Activated naive CD4-positive, alpha-beta T cell treated with anti-CD3 and anti-CD28 coated beads for 36 hours (primary cell): Measurements from ENCODE around the gene R3HDM4. TPM values are rescaled to one million over a fixed set of nuclear protein-coding genes. Genes with fewer than 3 reads are reported as not detected.

Experiments
- CTCF ChIA-PET: fragments of 350-600 bp; sonication (Branson Sonifier 250); formaldehyde crosslinking; loops from one replicate; lab custom pipeline; 2021; ENCODE audit warnings: antibody characterized with exemption; lab: Charles Lee
- DNase-seq: peaks from one replicate; pipeline ENCODE4 v3.0.0-alpha.2; 2020
- H3K27ac Mint-ChIP-seq: one replicate; pipeline ENCODE4 v1.8.0; 2021; ENCODE audit warnings: mild to moderate bottlenecking, mixed read lengths
- H3K27me3 Mint-ChIP-seq: one replicate; pipeline ENCODE4 v1.8.0; 2021; ENCODE audit warnings: low read depth, mixed read lengths
- H3K36me3 Mint-ChIP-seq: one replicate; pipeline ENCODE4 v1.8.0; 2021; ENCODE audit warnings: low read depth, mixed read lengths
- H3K4me1 Mint-ChIP-seq: one replicate; pipeline ENCODE4 v1.8.0; 2021; ENCODE audit warnings: low read depth, mixed read lengths
- H3K4me3 Mint-ChIP-seq: one replicate; pipeline ENCODE4 v1.8.0; 2021; ENCODE audit warnings: mild to moderate bottlenecking, moderate library complexity, mixed read lengths
- H3K9me3 Mint-ChIP-seq: one replicate; pipeline ENCODE4 v1.8.0; 2021; ENCODE audit warnings: mixed read lengths
- intact Hi-C: fragments of 100-400 bp; cut with micrococcal nuclease; formaldehyde crosslinking; loops from one replicate; pipeline ENCODE4 v1.15.1; 2023
- total RNA-seq, 2 experiments: library from RNA; stranded (reverse); gene quantifications; one replicate each; pipeline ENCODE4 v1.2.3, GENCODE V29; 2021

Gene R3HDM4
- total RNA-seq, 2 experiments from 2014 or later: 111 to 120 TPM

GRCh38 chr19:889662-890295 lies 23.2 kb downstream of the R3HDM4 start:
- Mint-ChIP-seq H3K9me3 (no peaks in the 10 kb centered on the region), H3K36me3 (peaks cover 6% of the 10 kb centered on the region), H3K27me3 (no peaks in the 10 kb centered on the region), H3K4me1 (peaks cover 12% of the 10 kb centered on the region), H3K27ac (no peak overlapping the region), H3K4me3 (no peak overlapping the region)
- DNase-seq: no peak
- CTCF ChIA-PET: no interaction called here
- intact Hi-C loops: no loop called here

- H3K36me3 Mint-ChIP-seq: peaks cover 8% of the 10 kb centered on the region
- intact Hi-C loops: no loop called here
- DNase-seq: no peak
- peaks cover 12% of the 10 kb centered on the region for H3K4me1 Mint-ChIP-seq
- H3K27ac Mint-ChIP-seq: no peak overlapping the region
- CTCF ChIA-PET: no interaction called here
- H3K9me3 Mint-ChIP-seq: no peaks in the 10 kb centered on the region
- H3K27me3 Mint-ChIP-seq: no peaks in the 10 kb centered on the region
- H3K4me3 Mint-ChIP-seq: no peak overlapping the region
Observed at GRCh38 chr19:888581-889385, 24.2 kb downstream of the R3HDM4 start.

GRCh38 chr19:887599-887998 lies 25.4 kb downstream of the R3HDM4 start:
- CTCF ChIA-PET: no interaction called here
- DNase-seq: no peak
- no peak overlapping the region for H3K27ac Mint-ChIP-seq
- H3K9me3 Mint-ChIP-seq: no peaks in the 10 kb centered on the region
- H3K27me3 Mint-ChIP-seq: no peaks in the 10 kb centered on the region
- peaks cover 5% of the 10 kb centered on the region for H3K4me1 Mint-ChIP-seq
- intact Hi-C loops: no loop called here
- peaks cover 7% of the 10 kb centered on the region for H3K36me3 Mint-ChIP-seq
- H3K4me3 Mint-ChIP-seq: no peak overlapping the region

- Mint-ChIP-seq H3K36me3 (peaks cover 11% of the 10 kb centered on the region), H3K9me3 (no peaks in the 10 kb centered on the region), H3K27ac (no peak overlapping the region), H3K4me1 (peaks cover 5% of the 10 kb centered on the region), H3K27me3 (no peaks in the 10 kb centered on the region), H3K4me3 (no peak overlapping the region)
- CTCF ChIA-PET: no interaction called here
- intact Hi-C loops: no loop called here
- DNase-seq: no peak
Observed at GRCh38 chr19:887072-887471, 25.9 kb downstream of the R3HDM4 start.

GRCh38 chr19:885536-886224 lies 27.3 kb downstream of the R3HDM4 start:
- H3K27ac Mint-ChIP-seq: no peak overlapping the region
- DNase-seq: no peak
- intact Hi-C loops: no loop called here
- no peak overlapping the region for H3K4me3 Mint-ChIP-seq
- CTCF ChIA-PET: no interaction called here
- H3K4me1 Mint-ChIP-seq: no peaks in the 10 kb centered on the region
- H3K36me3 Mint-ChIP-seq: peaks cover 13% of the 10 kb centered on the region
- H3K27me3 Mint-ChIP-seq: no peaks in the 10 kb centered on the region
- H3K9me3 Mint-ChIP-seq: no peaks in the 10 kb centered on the region

- H3K36me3 Mint-ChIP-seq: peaks cover 14% of the 10 kb centered on the region
- CTCF ChIA-PET: no interaction called here
- H3K27ac Mint-ChIP-seq: no peak overlapping the region
- no peak overlapping the region for H3K4me3 Mint-ChIP-seq
- H3K9me3 Mint-ChIP-seq: no peaks in the 10 kb centered on the region
- intact Hi-C loops: no loop called here
- H3K27me3 Mint-ChIP-seq: no peaks in the 10 kb centered on the region
- DNase-seq: no peak
- no peaks in the 10 kb centered on the region for H3K4me1 Mint-ChIP-seq
Observed at GRCh38 chr19:884420-885211, 28.4 kb downstream of the R3HDM4 start.

- Mint-ChIP-seq H3K4me3 (no peak overlapping the region), H3K36me3 (peaks cover 12% of the 10 kb centered on the region), H3K27ac (no peak overlapping the region), H3K27me3 (no peaks in the 10 kb centered on the region), H3K9me3 (no peaks in the 10 kb centered on the region), H3K4me1 (no peaks in the 10 kb centered on the region)
- CTCF ChIA-PET: no interaction called here
- DNase-seq: no peak
- intact Hi-C loops: no loop called here
Observed at GRCh38 chr19:883661-884211, 29.3 kb downstream of the R3HDM4 start.

GRCh38 chr19:882871-883497 lies 30.0 kb downstream of the R3HDM4 start:
- Mint-ChIP-seq H3K27me3 (no peaks in the 10 kb centered on the region), H3K27ac (no peak overlapping the region), H3K9me3 (no peaks in the 10 kb centered on the region), H3K36me3 (peaks cover 12% of the 10 kb centered on the region), H3K4me3 (no peak overlapping the region), H3K4me1 (no peaks in the 10 kb centered on the region)
- no peak for DNase-seq
- CTCF ChIA-PET: no interaction called here
- intact Hi-C loops: no loop called here

- no peaks in the 10 kb centered on the region for H3K27me3 Mint-ChIP-seq
- H3K36me3 Mint-ChIP-seq: peaks cover 12% of the 10 kb centered on the region
- intact Hi-C loops: no loop called here
- CTCF ChIA-PET: interaction anchor here (0.6 kb wide), 1 partner anchor 355 kb away, joined by 3 read pairs; no protein-coding TSS in a partner anchor
- no peaks in the 10 kb centered on the region for H3K9me3 Mint-ChIP-seq
- H3K4me1 Mint-ChIP-seq: no peaks in the 10 kb centered on the region
- H3K4me3 Mint-ChIP-seq: no peak overlapping the region
- DNase-seq: no peak
- H3K27ac Mint-ChIP-seq: no peak overlapping the region
Observed at GRCh38 chr19:881385-882071, 31.5 kb downstream of the R3HDM4 start.

- H3K27me3 Mint-ChIP-seq: no peaks in the 10 kb centered on the region
Observed at GRCh38 chr19:879711-880438, 33.1 kb downstream of the R3HDM4 start.

More at GRCh38 chr19:879711-880438, 33.1 kb downstream of the R3HDM4 start:
- Mint-ChIP-seq H3K9me3 (no peaks in the 10 kb centered on the region), H3K4me1 (no peaks in the 10 kb centered on the region), H3K4me3 (no peak overlapping the region), H3K27ac (no peak overlapping the region), H3K36me3 (peaks cover 11% of the 10 kb centered on the region)
- intact Hi-C loops: no loop called here
- no peak for DNase-seq
- CTCF ChIA-PET: interaction anchor here (1.2 kb wide), 1 partner anchor 109 kb away, joined by 3 read pairs; no protein-coding TSS in a partner anchor
